Head of caudate nucleus (tissue), 42 donors: ENCODE data around the gene THAP7.
A peak's percentile ranks its signal among the peaks of the same experiment; 100 is the strongest.

Source experiments
- DNase-seq, 42 donors: peaks; one replicate each; pipeline versions ENCODE4 v3.0.0 to v3.0.0-alpha.2; 2020 to 2021; ENCODE audit warnings: mixed read lengths in 7 of 42
- intact Hi-C: fragments of 100-400 bp; cut with DNase I; formaldehyde crosslinking; loops from one replicate; pipeline ENCODE4 v1.15.0; 2022

The THAP7 gene

GRCh38 chr22:20957102-20957682 is 44.7 kb downstream of the THAP7 start:
- DNase-seq: peak in 7 of 42 donors; percentile 25 to 57 (median 34)
- intact Hi-C loops: no loop called here

GRCh38 chr22:20956258-20957101 is 45.4 kb downstream of the THAP7 start:
- intact Hi-C loops: no loop called here
- peak in 1 of 42 donors; percentile 58 for DNase-seq

DNA sequence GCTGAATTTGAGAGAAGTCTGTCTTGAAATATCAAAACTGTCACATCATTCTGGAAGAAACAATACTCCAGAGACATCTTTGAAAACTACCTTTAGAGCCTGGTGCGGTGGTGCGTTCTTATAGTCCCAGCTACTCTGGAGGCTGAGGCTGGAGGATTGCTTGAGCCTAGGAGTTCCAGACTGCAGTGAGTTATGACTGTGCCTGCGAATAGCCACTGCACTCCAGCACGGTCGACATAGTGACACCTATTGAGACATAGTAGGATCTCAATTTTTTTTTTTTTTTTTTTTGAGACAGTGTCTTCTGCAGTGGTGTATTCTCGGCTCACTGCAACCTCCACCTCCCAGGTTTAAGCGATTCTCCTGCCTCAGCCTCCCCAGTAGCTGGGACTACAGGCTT is 46.4 kb downstream of the THAP7 start:
- DNase-seq: no peak
- intact Hi-C loops: no loop called here

- intact Hi-C loops: no loop called here
Measured at GRCh38 chr22:20953668-20954500, 48.0 kb downstream of the THAP7 start.

DNA sequence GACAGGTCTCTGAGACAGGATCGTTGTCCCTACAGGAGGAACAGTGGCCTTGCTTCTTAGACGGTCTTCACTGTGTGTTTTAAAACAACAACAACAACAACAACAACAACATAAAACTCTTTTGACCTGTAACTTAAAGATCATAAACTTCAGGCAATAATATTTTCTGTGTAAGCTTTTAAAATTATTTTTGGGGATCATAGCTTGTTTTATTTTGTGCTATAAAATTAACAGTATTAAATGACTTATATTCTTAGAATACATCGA is 48.6 kb downstream of the THAP7 start:
- DNase-seq: no peak

More at GRCh38 chr22:20953668-20954500, 48.0 kb downstream of the THAP7 start:
- no peak for DNase-seq

DNA sequence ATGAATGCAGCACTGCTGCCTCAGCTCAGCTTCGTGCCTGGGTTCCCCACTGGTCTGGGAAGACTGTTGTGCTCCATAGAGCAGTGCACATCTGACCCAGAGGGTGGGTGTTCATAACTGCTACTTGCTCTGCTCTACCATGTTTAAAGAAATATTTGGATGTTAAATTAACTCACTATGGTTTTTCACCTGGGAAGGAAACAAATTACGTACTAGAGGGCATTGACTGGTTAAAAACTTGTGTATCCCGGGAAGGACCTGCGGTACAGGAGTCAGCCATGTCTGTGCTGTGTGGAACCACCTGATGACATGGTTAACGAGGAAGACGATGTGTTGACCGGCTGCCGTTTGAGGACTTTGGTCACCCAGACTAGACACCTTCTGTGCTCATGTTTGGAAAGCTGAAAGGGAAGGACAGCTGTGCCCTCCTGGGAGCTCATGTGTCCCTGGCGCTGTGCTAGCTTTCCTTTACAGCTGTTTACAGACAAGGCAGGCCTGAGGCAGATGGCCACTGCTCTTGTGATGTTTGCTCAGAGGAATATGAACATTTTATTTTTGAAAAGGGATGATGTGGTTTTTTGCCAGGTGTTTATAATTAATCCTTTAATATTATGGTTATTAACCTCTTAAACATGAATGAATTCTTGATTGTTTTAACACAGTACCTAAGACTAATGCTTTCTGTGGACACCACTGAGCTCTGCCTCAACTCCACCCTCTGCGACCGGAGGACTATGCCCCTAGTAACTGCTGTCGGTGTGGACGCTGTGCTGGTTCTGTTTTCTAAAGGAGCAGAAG is 49.2 kb downstream of the THAP7 start:
- no peak for DNase-seq
- intact Hi-C loops: no loop called here

More for the DNA sequence above, 48.6 kb downstream of the THAP7 start:
- intact Hi-C loops: no loop called here

GRCh38 chr22:20951932-20952380 is 50.0 kb downstream of the THAP7 start:
- DNase-seq: no peak
- intact Hi-C loops: no loop called here

DNA sequence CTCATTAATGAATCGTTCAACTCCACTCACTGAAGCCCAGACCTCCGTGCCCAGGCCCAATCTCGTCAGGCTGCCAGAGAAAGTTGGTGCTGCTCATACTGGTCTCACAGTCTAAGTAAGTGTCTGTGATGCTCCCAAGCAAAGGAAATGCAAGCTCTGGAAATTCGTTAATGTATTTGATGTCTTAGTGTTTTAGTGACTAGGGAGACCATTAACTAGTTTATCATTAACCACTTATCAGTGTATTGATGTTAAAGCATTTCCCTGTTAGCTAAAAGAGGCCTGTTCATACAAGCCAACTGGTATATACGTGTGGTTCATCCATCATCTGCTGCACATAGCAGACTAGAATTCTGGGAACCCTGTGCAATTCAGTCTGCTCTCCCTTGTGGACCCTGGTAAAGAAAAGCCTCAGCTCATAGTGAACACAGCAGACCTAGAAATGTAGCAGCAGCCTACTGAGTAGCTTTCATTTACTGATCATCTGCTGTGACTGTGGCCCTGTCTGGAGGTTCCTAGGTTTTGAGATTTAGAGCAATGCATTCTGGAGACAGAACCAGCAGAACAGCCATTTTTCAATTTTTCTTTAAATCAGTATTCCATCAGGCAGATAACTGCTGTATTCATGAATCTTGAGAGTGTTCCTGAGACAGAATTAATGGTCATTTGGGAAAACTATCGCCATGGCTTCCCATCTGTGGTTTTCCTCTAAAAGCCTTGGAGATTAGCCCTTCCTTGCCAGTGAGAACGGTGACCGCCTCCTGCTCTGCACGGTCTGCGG is 50.6 kb downstream of the THAP7 start:
- peak in 1 of 42 donors; percentile 22 for DNase-seq

DNA sequence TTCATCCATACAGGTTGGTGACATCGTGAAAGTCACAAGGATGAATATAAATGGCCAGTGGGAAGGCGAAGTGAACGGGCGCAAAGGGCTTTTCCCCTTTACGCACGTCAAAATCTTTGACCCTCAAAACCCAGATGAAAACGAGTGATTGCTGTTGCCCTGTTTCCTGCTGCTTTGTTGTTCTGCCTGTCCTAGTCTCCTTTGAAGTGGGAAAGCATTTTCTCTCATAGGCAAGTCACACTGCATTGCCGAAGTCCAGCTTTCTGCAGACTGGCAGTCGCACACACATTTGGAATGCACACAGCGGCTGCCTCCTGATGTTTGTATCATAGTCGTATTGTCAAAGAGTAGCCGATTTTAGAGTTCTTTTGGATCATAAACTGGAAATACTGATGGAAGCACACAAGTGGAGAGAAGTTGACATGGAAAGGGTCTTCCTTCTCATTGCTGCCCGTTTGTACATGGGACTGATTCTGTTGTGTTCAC is 52.2 kb downstream of the THAP7 start:
- peak in 1 of 42 donors; percentile 12 for DNase-seq
- intact Hi-C loops: no loop called here

More for the DNA sequence above, 50.6 kb downstream of the THAP7 start:
- intact Hi-C loops: no loop called here
